ENCODE data around the gene TMEM235. TPM values are rescaled to one million over a fixed set of nuclear protein-coding genes. Genes with fewer than 3 reads are reported as not detected.

TMEM235 gene
- not detected in 2 replicates for polyA plus RNA-seq (2012; rRNA removed)
- polyA plus RNA-seq (2012; cell fraction: cytosol; rRNA removed) = 0.04 TPM in 1 of 2 replicates, not detected in the other
- not detected in 2 replicates for polyA plus RNA-seq (2012; cell fraction: nucleus; rRNA removed)

DNA sequence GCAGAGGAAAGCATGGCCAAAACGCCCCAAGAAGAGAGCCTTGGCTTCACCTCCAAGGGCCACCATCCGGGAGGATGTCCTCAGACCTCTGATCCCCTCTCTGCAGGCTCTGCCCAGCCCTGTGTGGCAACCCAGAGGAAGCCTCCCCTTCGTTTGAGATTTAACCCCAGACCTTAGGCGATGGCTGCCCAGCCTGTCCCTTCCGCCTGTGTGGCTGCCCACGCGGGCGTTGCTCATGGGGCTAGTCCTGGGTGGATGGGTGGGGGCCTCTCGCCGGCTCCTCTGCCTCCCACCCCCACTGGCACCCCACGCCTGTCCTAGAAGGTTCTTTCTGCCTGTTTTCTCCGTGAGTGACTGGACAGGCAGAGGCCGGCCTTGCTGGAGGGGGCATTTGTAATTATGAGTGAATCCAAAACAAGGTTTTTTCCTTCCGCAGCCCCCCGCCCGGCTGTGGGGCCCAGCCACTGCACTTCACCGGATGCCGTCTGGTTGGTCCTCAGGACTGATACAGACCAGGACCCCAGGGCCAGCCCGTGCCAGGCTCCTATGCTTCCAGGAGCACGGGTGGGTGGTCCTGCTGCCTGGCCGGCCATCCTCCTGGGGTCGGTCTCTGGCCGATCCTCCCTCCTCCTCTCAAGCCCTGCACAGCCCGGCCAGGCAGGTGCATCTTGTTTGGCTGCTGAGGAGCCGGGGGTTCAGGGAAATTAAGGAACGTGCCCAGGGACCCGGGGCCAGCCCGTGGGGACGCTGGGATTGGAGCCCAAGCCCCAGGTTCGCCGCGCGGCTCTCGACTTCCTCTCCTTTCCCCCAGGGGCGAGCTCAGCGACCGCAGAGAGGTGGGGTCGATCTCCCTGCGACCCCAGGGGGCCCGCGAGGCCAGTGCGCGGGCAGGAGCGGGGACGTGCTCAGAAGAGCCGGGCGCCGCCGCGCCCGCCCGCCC is at the start of gene TMEM235:
TSS of gene TMEM235 (plus strand) at position 636 of the 940 bp plus-strand sequence. CDS start 393 bp downstream, outside the sequence.
- H3K4me2 ChIP-seq = 0 out of 2 replicates have a peak within 1 kb of the TSS, but pooled peaks have one; percentile 15
- CTCF ChIA-PET = interaction anchor here (1.9 to 13.9 kb wide), 2 partner anchors 17 to 20 kb away, joined by 11 to 196 read pairs; no protein-coding TSS in a partner anchor

More for the DNA sequence above, at the start of gene TMEM235:
- no peak within 1 kb of the TSS for H2AFZ ChIP-seq (ENCODE audit: low read depth)
- peak; percentile 62 for DNase-seq
- 57% methylated on average over 31 of the region's 52 CpGs for WGBS (ENCODE audit: low lambda C conversion rate)
- no peaks in the 10 kb centered on the region for H4K20me1 ChIP-seq (ENCODE audit: insufficient read depth)
- H3K4me3 ChIP-seq (ENCODE audit: low read depth in 2 of 2, low read length in 1 of 2) = no peak within 1 kb of the TSS
- peaks cover 21% of the 10 kb centered on the region for H3K27me3 ChIP-seq (ENCODE audit: insufficient read depth)
- peaks cover under 1% of the 10 kb centered on the region for H3F3A ChIP-seq (replicated peaks; ENCODE audit: insufficient read depth)
- H3K27ac ChIP-seq (ENCODE audit: low read depth in 2 of 2, low read length in 1 of 2) = no peak within 1 kb of the TSS
- POLR2A ChIA-PET = interaction anchor here (1.0 kb wide), 1 partner anchor 20 kb away, joined by 3 read pairs; no protein-coding TSS in a partner anchor
- H3K79me2 ChIP-seq (ENCODE audit: insufficient read depth) = no peaks in the 10 kb centered on the region
- TF ChIP-seq CHD2 (IDR thresholded peaks at IDR 0.05; ENCODE audit: low read length, partially characterized antibody) (no peak), JUND (IDR thresholded peaks at IDR 0.05) (no peak), NRF1 (IDR thresholded peaks at IDR 0.05; ENCODE audit: low read depth, low read length) (no peak), RFX5 (IDR thresholded peaks at IDR 0.05; ENCODE audit: low read length) (no peak), EP300 (IDR thresholded peaks at IDR 0.05; ENCODE audit: borderline replicate concordance in 1 of 2, low read depth in 1 of 2, low read length in 1 of 2) (no peak), FOXJ3 (CRISPR knock-in tag; IDR thresholded peaks at IDR 0.05) (no peak), TCF12 (IDR thresholded peaks at IDR 0.05) (no peak), ELF1 (IDR thresholded peaks at IDR 0.05) (no peak), YY1 (IDR thresholded peaks at IDR 0.05; ENCODE audit: low read depth) (no peak), RCOR1 (IDR thresholded peaks at IDR 0.05; ENCODE audit: low read length) (no peak), POLR2AphosphoS5 (IDR thresholded peaks at IDR 0.05; ENCODE audit: low read depth, low read length) (no peak), TEAD4 (IDR thresholded peaks at IDR 0.05; ENCODE audit: borderline replicate concordance, insufficient read depth) (no peak), RXRA (IDR thresholded peaks at IDR 0.05; ENCODE audit: borderline replicate concordance, low read depth) (no peak), RAD21 (IDR thresholded peaks at IDR 0.05; ENCODE audit: low read length) (no peak), EZH2phosphoT487 (IDR thresholded peaks at IDR 0.05; ENCODE audit: borderline replicate concordance, low read depth) (no peak)
- TF ChIP-seq, protein P1, sequence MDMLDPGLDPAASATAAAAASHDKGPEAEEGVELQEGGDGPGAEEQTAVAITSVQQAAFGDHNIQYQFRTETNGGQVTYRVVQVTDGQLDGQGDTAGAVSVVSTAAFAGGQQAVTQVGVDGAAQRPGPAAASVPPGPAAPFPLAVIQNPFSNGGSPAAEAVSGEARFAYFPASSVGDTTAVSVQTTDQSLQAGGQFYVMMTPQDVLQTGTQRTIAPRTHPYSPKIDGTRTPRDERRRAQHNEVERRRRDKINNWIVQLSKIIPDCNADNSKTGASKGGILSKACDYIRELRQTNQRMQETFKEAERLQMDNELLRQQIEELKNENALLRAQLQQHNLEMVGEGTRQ (IDR thresholded peaks at IDR 0.05; ENCODE audit: borderline replicate concordance, low read depth, low read length) = no peak
- TF ChIP-seq, protein P2, sequence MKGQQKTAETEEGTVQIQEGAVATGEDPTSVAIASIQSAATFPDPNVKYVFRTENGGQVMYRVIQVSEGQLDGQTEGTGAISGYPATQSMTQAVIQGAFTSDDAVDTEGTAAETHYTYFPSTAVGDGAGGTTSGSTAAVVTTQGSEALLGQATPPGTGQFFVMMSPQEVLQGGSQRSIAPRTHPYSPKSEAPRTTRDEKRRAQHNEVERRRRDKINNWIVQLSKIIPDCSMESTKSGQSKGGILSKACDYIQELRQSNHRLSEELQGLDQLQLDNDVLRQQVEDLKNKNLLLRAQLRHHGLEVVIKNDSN (IDR thresholded peaks at IDR 0.05; ENCODE audit: borderline replicate concordance, low read depth) = no peak
- TF ChIP-seq, protein P3, sequence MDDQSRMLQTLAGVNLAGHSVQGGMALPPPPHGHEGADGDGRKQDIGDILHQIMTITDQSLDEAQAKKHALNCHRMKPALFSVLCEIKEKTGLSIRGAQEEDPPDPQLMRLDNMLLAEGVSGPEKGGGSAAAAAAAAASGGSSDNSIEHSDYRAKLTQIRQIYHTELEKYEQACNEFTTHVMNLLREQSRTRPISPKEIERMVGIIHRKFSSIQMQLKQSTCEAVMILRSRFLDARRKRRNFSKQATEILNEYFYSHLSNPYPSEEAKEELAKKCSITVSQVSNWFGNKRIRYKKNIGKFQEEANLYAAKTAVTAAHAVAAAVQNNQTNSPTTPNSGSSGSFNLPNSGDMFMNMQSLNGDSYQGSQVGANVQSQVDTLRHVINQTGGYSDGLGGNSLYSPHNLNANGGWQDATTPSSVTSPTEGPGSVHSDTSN (IDR thresholded peaks at IDR 0.05) = no peak
- TF ChIP-seq, protein P4, sequence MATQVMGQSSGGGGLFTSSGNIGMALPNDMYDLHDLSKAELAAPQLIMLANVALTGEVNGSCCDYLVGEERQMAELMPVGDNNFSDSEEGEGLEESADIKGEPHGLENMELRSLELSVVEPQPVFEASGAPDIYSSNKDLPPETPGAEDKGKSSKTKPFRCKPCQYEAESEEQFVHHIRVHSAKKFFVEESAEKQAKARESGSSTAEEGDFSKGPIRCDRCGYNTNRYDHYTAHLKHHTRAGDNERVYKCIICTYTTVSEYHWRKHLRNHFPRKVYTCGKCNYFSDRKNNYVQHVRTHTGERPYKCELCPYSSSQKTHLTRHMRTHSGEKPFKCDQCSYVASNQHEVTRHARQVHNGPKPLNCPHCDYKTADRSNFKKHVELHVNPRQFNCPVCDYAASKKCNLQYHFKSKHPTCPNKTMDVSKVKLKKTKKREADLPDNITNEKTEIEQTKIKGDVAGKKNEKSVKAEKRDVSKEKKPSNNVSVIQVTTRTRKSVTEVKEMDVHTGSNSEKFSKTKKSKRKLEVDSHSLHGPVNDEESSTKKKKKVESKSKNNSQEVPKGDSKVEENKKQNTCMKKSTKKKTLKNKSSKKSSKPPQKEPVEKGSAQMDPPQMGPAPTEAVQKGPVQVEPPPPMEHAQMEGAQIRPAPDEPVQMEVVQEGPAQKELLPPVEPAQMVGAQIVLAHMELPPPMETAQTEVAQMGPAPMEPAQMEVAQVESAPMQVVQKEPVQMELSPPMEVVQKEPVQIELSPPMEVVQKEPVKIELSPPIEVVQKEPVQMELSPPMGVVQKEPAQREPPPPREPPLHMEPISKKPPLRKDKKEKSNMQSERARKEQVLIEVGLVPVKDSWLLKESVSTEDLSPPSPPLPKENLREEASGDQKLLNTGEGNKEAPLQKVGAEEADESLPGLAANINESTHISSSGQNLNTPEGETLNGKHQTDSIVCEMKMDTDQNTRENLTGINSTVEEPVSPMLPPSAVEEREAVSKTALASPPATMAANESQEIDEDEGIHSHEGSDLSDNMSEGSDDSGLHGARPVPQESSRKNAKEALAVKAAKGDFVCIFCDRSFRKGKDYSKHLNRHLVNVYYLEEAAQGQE (IDR thresholded peaks at IDR 0.05; ENCODE audit: low read depth, low read length) = no peak
- H3K36me3 ChIP-seq (replicated peaks in 1 of 2; ENCODE audit: control insufficient read depth in 1 of 2, insufficient read depth in 2 of 2, low read length in 1 of 2) = no peaks in the 10 kb centered on the region
- no peak within 1 kb of the TSS for H3K9ac ChIP-seq
- H3K9me3 ChIP-seq = no peaks in the 10 kb centered on the region
- no peaks in the 10 kb centered on the region for H3K9me2 ChIP-seq
- H3K4me1 ChIP-seq (ENCODE audit: control insufficient read depth in 1 of 2, insufficient read depth in 2 of 2, low read depth in 1 of 2, low read length in 1 of 2) = peaks cover 0 to 23% of the 10 kb centered on the region in 2 experiments; a peak in 1 of 4 replicates

All from SK-N-SH (cell line).